ENCODE results near the gene ARX.

- TF ChIP-seq POLR2A (IDR thresholded peaks at IDR 0.05), result no peak
- TF ChIP-seq, protein P1, sequence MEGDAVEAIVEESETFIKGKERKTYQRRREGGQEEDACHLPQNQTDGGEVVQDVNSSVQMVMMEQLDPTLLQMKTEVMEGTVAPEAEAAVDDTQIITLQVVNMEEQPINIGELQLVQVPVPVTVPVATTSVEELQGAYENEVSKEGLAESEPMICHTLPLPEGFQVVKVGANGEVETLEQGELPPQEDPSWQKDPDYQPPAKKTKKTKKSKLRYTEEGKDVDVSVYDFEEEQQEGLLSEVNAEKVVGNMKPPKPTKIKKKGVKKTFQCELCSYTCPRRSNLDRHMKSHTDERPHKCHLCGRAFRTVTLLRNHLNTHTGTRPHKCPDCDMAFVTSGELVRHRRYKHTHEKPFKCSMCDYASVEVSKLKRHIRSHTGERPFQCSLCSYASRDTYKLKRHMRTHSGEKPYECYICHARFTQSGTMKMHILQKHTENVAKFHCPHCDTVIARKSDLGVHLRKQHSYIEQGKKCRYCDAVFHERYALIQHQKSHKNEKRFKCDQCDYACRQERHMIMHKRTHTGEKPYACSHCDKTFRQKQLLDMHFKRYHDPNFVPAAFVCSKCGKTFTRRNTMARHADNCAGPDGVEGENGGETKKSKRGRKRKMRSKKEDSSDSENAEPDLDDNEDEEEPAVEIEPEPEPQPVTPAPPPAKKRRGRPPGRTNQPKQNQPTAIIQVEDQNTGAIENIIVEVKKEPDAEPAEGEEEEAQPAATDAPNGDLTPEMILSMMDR (IDR thresholded peaks at IDR 0.05 in 4 of 5, conservative IDR thresholded peaks at IDR 0.05 in 1 of 5), result no peak
These were observed 46.0 kb downstream of the ARX start for GRCh38 chrX:24969812-24970211.

All from gastrocnemius medialis (tissue), 4 donors.